Posterior vena cava (tissue), 2 donors: ENCODE data around the gene CMTM6. TPM values are rescaled to one million over a fixed set of nuclear protein-coding genes. Genes with fewer than 3 reads are reported as not detected.

Experiments used
- DNase-seq: peaks from one replicate; pipeline ENCODE4 v3.0.0-alpha.2; 2020; ENCODE audit warnings: low spot score
- intact Hi-C, 2 donors: fragments of 100-400 bp; cut with DNase I; formaldehyde crosslinking; loops; one replicate each; pipeline versions ENCODE4 v1.14.1 to v1.14.2; 2022 to 2023
- total RNA-seq, 2 donors: library from RNA; stranded (reverse); fragmentation: NEBNext Ultra II Directional; extraction: Animal tissue kit (Norgen Biotek cat#: 25700); gene quantifications; one replicate each; pipeline ENCODE4 v1.2.1, GENCODE V29; 2021
- donor health status: DM: yes; HTN: yes; CAD: no.
- donor health status: DM: yes; HTN: yes; CAD: no.

The CMTM6 gene
- total RNA-seq, 2 donors from 2014 or later, result 31.7 to 32.0 TPM

DNA sequence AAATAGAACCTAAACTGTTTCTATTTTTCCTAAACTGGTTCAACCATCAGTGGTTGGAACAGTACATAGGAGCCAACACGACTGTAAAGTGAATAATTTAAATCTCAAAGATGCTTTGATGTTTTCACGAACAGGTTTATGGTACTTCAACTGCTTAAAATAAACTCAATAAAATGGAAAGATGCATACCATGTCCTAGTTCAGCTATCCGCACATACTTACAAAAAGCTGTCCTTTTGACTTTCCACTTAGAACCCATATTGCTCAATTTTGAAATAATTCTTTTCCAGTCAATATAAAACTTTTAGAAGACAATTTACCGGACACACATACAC is 902 bp downstream of the CMTM6 start:
- DNase-seq, result no peak
- intact Hi-C loops, result loop anchor here in 1 of 2 donors (5.0 kb wide), 1 partner anchor 166 kb away; no protein-coding TSS in a partner anchor

GRCh38 chr3:32500880-32501782 is 1.5 kb downstream of the CMTM6 start:
- intact Hi-C loops, result loop anchor here in 1 of 2 donors (5.0 kb wide), 1 partner anchor 166 kb away; no protein-coding TSS in a partner anchor

GRCh38 chr3:32500231-32500630 is 2.4 kb downstream of the CMTM6 start:
- intact Hi-C loops, result loop anchor here in 1 of 2 donors (5.0 kb wide), 1 partner anchor 167 kb away; no protein-coding TSS in a partner anchor
- DNase-seq, result no peak

More at GRCh38 chr3:32500880-32501782, 1.5 kb downstream of the CMTM6 start:
- no peak for DNase-seq

DNA sequence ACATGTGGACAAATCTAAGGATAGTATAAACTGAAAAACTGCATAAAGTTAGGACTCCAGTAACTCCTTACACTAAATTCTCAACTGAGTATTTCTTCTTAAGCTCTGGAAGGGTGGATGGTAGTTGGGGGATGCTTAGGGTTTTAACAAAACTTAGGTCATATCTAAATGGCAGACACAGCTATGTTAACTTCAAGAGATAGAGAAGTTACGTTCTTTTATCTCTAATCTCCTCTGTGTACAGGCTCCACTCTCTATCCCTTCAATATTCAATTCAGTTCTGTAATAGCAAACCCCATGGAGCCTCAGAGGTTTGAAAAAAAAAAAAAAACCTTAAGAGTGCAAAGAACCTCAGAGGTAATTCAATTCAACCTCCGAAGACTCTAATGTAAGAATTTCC is 3.1 kb downstream of the CMTM6 start:
- intact Hi-C loops, result no loop called here
- DNase-seq, result no peak

GRCh38 chr3:32498992-32499391 is 3.7 kb downstream of the CMTM6 start:
- no peak for DNase-seq
- intact Hi-C loops, result no loop called here

DNA sequence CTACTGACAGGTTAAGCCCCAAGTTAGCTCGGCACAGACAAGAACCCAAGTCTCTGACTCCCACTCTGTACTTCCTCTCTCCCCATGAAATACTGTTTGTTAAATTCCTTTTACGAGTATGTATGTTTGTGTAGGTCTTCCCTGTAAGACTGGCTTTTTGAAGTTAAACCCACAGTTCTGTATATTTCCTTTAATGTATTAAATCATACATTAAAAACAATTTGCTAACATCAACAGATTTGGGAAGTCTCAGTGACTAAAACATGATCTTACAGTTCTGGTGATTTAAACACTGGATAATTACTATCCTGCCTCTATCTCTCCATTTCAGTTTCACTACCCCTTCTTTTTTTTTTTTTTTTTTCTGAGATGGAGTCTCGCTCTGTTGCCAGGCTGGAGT is 4.4 kb downstream of the CMTM6 start:
- no peak for DNase-seq
- intact Hi-C loops, result no loop called here

DNA sequence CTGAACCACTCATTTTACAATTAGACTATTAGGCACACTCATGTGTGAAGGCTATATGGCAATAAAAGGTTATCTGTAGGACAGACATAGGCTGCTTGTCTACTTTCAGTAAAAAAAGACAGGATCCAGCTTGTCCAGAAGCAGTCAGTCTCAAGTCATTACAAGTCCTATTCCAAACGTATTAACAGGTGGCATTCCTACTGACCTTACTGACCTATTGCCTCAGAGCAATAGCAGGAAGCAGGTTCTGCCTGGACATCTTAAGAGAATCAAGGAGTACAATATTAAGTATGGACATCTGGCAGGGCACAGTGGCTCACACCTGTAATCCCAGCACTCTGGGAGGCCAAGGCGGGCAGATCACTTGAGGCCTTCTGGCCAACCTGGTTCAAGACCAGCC is 7.0 kb downstream of the CMTM6 start:
- intact Hi-C loops, result no loop called here
- no peak for DNase-seq

GRCh38 chr3:32495085-32495484 is 7.6 kb downstream of the CMTM6 start:
- no peak for DNase-seq
- intact Hi-C loops, result no loop called here

- no peak for DNase-seq
- intact Hi-C loops, result no loop called here
Measured at GRCh38 chr3:32493437-32494414, 8.9 kb downstream of the CMTM6 start.

DNA sequence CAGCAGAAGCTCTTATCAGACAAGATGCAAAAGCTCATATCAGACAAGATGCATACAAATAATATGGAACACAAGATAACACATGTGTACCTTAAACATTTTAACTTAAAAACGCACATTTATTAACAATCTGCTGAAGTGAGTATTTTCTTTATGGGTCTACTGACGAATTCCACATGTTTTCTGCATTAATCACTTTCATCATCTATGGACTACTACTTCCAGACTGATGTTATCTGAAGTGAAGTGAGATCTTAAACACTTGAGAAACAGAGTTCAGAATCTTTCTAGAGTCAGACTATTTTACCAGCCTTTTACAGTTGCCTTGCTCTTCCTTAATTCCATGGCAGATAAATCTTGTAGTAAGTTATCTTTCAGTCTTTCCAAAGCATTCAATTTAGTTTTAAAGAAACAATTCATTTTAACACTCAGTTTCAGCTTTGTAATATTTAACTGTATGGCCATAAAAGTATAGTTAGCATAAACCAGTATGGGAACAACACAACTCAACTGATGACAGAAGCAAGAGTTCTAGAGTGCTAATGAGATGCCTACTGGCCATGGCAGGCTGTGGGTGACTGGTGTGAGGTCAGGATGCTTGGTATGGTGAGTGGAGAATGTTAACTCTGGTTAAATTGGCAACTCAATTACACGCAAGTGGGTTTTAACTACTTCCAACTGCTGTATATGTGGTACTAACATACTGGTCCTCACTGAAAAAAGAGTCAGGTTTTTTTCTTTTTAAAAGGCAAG is 9.8 kb downstream of the CMTM6 start:
- intact Hi-C loops, result no loop called here
- no peak for DNase-seq

GRCh38 chr3:32488474-32489008 is 14.1 kb downstream of the CMTM6 start:
- intact Hi-C loops, result loop anchor here in 1 of 2 donors (5.0 kb wide), 1 partner anchor 1481 kb away; no protein-coding TSS in a partner anchor
- DNase-seq, result no peak

DNA sequence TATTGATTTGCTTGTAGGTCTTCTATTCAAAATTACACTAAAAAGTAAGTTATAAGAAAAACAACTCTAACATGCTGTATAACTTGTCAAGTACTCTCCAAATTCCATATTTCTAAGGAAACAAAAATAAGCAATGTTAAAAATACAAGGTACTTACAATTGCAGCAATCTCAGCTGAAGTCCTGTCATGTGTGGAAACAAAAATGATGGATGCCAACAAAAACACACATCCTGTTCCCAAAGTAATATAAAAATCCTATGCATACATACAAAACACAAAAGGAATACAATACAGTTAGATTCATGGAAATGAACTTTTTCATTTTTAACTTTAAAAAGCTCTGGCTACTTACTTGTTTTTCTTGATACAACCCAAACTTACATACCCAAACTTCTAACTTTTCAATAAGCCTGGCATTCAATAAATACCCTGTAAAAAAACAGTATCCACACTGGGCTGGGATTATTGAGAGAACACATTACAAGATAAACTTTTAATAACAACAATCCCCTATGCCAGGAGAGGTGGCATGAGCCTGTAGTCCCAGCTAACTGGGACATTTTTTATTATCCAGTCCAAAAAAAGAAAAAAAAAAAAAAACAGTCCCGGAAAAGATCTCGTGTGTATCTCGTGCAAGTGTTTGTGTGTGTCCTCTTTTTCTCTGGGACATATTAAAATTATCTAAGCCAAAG is 14.7 kb downstream of the CMTM6 start:
- intact Hi-C loops, result loop anchor here in 1 of 2 donors (5.0 kb wide), 1 partner anchor 1481 kb away; no protein-coding TSS in a partner anchor
- no peak for DNase-seq

GRCh38 chr3:32484436-32484835 is 18.2 kb downstream of the CMTM6 start:
- intact Hi-C loops, result no loop called here
- no peak for DNase-seq

GRCh38 chr3:32483772-32484171 is 18.9 kb downstream of the CMTM6 start:
- intact Hi-C loops, result no loop called here
- DNase-seq, result no peak

- intact Hi-C loops, result no loop called here
- no peak for DNase-seq
Measured at GRCh38 chr3:32482693-32483092, 20.0 kb downstream of the CMTM6 start.

DNA sequence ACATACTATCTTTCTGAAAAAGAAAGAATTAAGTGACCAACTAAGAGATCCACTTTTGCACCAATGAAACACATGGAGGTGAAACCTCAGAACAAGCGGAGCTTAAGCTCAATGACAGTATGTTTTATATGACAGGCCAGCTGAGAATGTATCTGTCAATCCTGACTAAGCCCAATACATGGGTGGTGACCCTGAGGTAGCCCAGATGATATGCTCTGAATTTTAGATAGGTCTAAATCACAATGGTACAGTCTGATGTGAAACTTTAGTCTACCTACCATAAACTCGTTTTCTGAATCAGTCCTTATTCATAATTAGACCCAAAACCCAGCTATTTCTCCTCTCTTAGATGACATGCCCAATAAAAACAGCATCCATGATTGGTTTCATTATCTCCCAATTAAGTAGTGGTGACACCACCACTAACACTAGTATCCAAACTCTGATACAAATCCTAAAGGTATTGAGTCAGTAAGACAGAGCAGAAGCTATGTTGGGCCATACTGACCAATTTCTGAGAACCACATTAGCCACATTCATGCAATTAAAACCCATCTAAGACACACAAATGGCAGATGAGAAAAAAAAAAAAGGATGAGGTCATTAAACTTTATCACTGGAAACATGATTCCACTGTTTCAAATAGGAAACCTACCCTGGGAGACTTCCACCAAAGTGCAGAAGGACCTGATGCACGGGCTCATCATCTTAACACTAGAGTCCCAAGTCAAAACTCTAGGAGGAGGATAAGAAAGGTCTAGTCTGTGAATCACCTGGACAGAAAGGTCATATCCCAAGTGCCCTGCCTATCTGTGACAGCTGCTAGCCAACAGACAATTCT is 20.6 kb downstream of the CMTM6 start:
- no peak for DNase-seq
- intact Hi-C loops, result loop anchor here in 1 of 2 donors (2.0 kb wide), 1 partner anchor 75 kb away; no protein-coding TSS in a partner anchor

- intact Hi-C loops, result loop anchor here in 1 of 2 donors (2.0 kb wide), 1 partner anchor 74 kb away; no protein-coding TSS in a partner anchor
Measured at GRCh38 chr3:32480604-32481003, 22.0 kb downstream of the CMTM6 start.

More at GRCh38 chr3:32480604-32481003, 22.0 kb downstream of the CMTM6 start:
- no peak for DNase-seq
